IMR-90 (cell line): ENCODE measurements around the gene MIPEP. TPM values are rescaled to one million over a fixed set of nuclear protein-coding genes. Genes with fewer than 3 reads are reported as not detected.

Experiments used
- ATAC-seq: fragments of 200-7000 bp; cut with Tn5 transposase; 2 replicates; pipeline ENCODE4 v1.9.1; 2020; ENCODE audit warnings: low read depth, mild to moderate bottlenecking, moderate library complexity
- BruUV-seq: library from RNA; stranded (reverse); fragments of 400-500 nt; replicated peaks from 2 replicates; lab custom pipeline; 2021; lab: Mats Ljungman, UMichigan
- CTCF ChIA-PET: fragments of 300-600 bp; formaldehyde crosslinking; extraction: SDS; loops from one replicate; lab custom pipeline; 2021; ENCODE audit warnings: antibody characterized with exemption; lab: Yijun Ruan, JAX
- POLR2A ChIA-PET: fragments of 300-600 bp; sonication (Branson Sonifier 250); formaldehyde crosslinking; loops from one replicate; lab custom pipeline; 2022; ENCODE audit warnings: antibody characterized with exemption; ENCODE audit not compliant: unreplicated experiment; lab: Charles Lee
- DNase-seq: peaks from one replicate; pipeline ENCODE4 v3.0.0; 2013
- H2AFZ ChIP-seq: replicated peaks from 2 replicates; pipeline ENCODE3; 2013; ENCODE audit warnings: low read length, mild to moderate bottlenecking; ENCODE audit not compliant: poor library complexity
- H2AK5ac ChIP-seq: 2 replicates; pipeline ENCODE4 v1.6.1; 2013; ENCODE audit warnings: low read depth, low read length, inconsistent platforms
- H2AK9ac ChIP-seq: replicated peaks from 2 replicates; pipeline ENCODE3; 2013; ENCODE audit warnings: mild to moderate bottlenecking, low read depth, low read length, moderate library complexity; ENCODE audit not compliant: poor library complexity
- H2BK120ac ChIP-seq: 2 replicates; pipeline ENCODE4 v1.6.1; 2013; ENCODE audit warnings: low read depth, low read length, inconsistent platforms
- H2BK15ac ChIP-seq: 3 replicates; pipeline ENCODE4 v1.6.1; 2013; ENCODE audit warnings: low read depth, low read length, inconsistent platforms
- H2BK20ac ChIP-seq: 2 replicates; pipeline ENCODE4 v1.6.1; 2013; ENCODE audit warnings: low read depth, mild to moderate bottlenecking, inconsistent platforms, low read length, moderate library complexity
- H2BK5ac ChIP-seq: 2 replicates; pipeline ENCODE4 v1.6.1; 2013; ENCODE audit warnings: mild to moderate bottlenecking, low read depth, low read length, inconsistent platforms; ENCODE audit not compliant: poor library complexity, severe bottlenecking
- H3K14ac ChIP-seq: replicated peaks from 2 replicates; pipeline ENCODE4 v1.6.1; 2013; ENCODE audit warnings: low read depth, low read length, inconsistent platforms
- H3K18ac ChIP-seq: 2 replicates; pipeline ENCODE4 v1.6.1; 2013; ENCODE audit warnings: low read depth, low read length, control low read depth
- H3K23ac ChIP-seq: 2 replicates; pipeline ENCODE4 v1.6.1; 2013; ENCODE audit warnings: low read depth, low read length, inconsistent platforms
- H3K27ac ChIP-seq: 2 replicates; pipeline ENCODE4 v1.5.1; 2013; ENCODE audit warnings: mild to moderate bottlenecking, control low read depth, low read length; ENCODE audit not compliant: insufficient read depth
- H3K27me3 ChIP-seq: 2 replicates; pipeline ENCODE4 v1.6.1; 2013; ENCODE audit warnings: low read length; ENCODE audit not compliant: control insufficient read depth, insufficient read depth
- H3K36me3 ChIP-seq: 2 replicates; pipeline ENCODE4 v1.6.1; 2013; ENCODE audit warnings: low read length, mixed read lengths; ENCODE audit not compliant: control insufficient read depth, insufficient read depth
- H3K4ac ChIP-seq: 2 replicates; pipeline ENCODE4 v1.6.1; 2013; ENCODE audit warnings: low read depth, low read length, inconsistent platforms
- H3K4me1 ChIP-seq: 2 replicates; pipeline ENCODE4 v1.6.1; 2013; ENCODE audit warnings: low read length, mixed read lengths; ENCODE audit not compliant: control insufficient read depth, insufficient read depth
- H3K4me2 ChIP-seq: 2 replicates; pipeline ENCODE4 v1.6.1; 2013; ENCODE audit warnings: low read depth, mild to moderate bottlenecking, control low read depth, low read length, moderate library complexity
- H3K4me3 ChIP-seq: 2 replicates; pipeline ENCODE4 v1.5.1; 2013; ENCODE audit warnings: low read depth, mild to moderate bottlenecking, control low read depth, low read length, moderate library complexity; ENCODE audit not compliant: insufficient read depth
- H3K56ac ChIP-seq: 2 replicates; pipeline ENCODE4 v1.6.1; 2013; ENCODE audit warnings: low read length, inconsistent platforms; ENCODE audit not compliant: insufficient read depth; ENCODE audit errors: extremely low read depth
- H3K79me1 ChIP-seq, 2 experiments: 2 replicates each; pipeline ENCODE4 v1.6.1; 2013; ENCODE audit warnings: low read length in 2 of 2, inconsistent platforms in 1 of 2, low read depth in 1 of 2
- H3K9ac ChIP-seq: 2 replicates; pipeline ENCODE4 v1.6.1; 2013; ENCODE audit warnings: low read depth, low read length, control low read depth
- H3K9me1 ChIP-seq: 2 replicates; pipeline ENCODE4 v1.6.1; 2013; ENCODE audit warnings: low read length, inconsistent platforms; ENCODE audit not compliant: insufficient read depth
- H3K9me3 ChIP-seq: 2 replicates; pipeline ENCODE4 v1.6.1; 2013; ENCODE audit warnings: low read length; ENCODE audit not compliant: control insufficient read depth, insufficient read depth
- H4K20me1 ChIP-seq: 2 replicates; pipeline ENCODE4 v1.6.1; 2013; ENCODE audit warnings: low read length, inconsistent platforms; ENCODE audit not compliant: insufficient read depth
- H4K5ac ChIP-seq: 2 replicates; pipeline ENCODE4 v1.6.1; 2013; ENCODE audit warnings: mild to moderate bottlenecking, low read depth, low read length, control low read depth
- H4K8ac ChIP-seq, 2 experiments: 2 replicates each; pipeline ENCODE4 v1.6.1; 2013; ENCODE audit warnings: low read depth in 2 of 2, low read length in 2 of 2, control low read depth in 1 of 2, inconsistent platforms in 1 of 2
- H4K91ac ChIP-seq: 2 replicates; pipeline ENCODE4 v1.6.1; 2013; ENCODE audit warnings: low read depth, low read length, inconsistent platforms; ENCODE audit not compliant: insufficient read depth
- BHLHE40 ChIP-seq: fragments of 150-350 bp; IDR thresholded peaks from 2 replicates; pipeline ENCODE4 v1.6.1; 2016; ENCODE audit warnings: mild to moderate bottlenecking, low read depth, low read length
- CEBPB ChIP-seq: IDR thresholded peaks from 2 replicates; pipeline ENCODE4 v1.6.1; 2012; ENCODE audit warnings: low read depth, low read length, improper control_type of control experiment
- CHD1 ChIP-seq: IDR thresholded peaks from 2 replicates; pipeline ENCODE4 v1.6.1; 2012; ENCODE audit warnings: low read depth, low read length, improper control_type of control experiment
- ELK1 ChIP-seq: fragments of 150-350 bp; IDR thresholded peaks from 2 replicates; pipeline ENCODE4 v1.6.1; 2016; ENCODE audit warnings: low read depth, mild to moderate bottlenecking, low read length, moderate library complexity, borderline replicate concordance
- MAFK ChIP-seq: IDR thresholded peaks from 2 replicates; pipeline ENCODE4 v1.6.1; 2012; ENCODE audit warnings: low read depth, low read length, improper control_type of control experiment
- MAZ ChIP-seq: IDR thresholded peaks from 2 replicates; pipeline ENCODE4 v1.6.1; 2012; ENCODE audit warnings: low read depth, mild to moderate bottlenecking, low read length, improper control_type of control experiment, moderate library complexity, borderline replicate concordance
- MXI1 ChIP-seq: IDR thresholded peaks from 2 replicates; pipeline ENCODE4 v1.6.1; 2012; ENCODE audit warnings: low read depth, mild to moderate bottlenecking, low read length, moderate library complexity, borderline replicate concordance
- NFE2L2 ChIP-seq: fragments of 150-350 bp; IDR thresholded peaks from 2 replicates; pipeline ENCODE4 v1.6.1; 2016; ENCODE audit warnings: low read depth, mild to moderate bottlenecking, low read length
- POLR2A ChIP-seq: IDR thresholded peaks from 2 replicates; pipeline ENCODE4 v1.6.1; 2012; ENCODE audit warnings: mild to moderate bottlenecking, low read depth, low read length
- SMC3 ChIP-seq: fragments of 150-350 bp; IDR thresholded peaks from 2 replicates; pipeline ENCODE4 v1.6.1; 2016; ENCODE audit warnings: low read depth, mild to moderate bottlenecking, antibody characterized with exemption, low read length, moderate library complexity
- WGBS, 2 experiments: methylation state at CpG; one replicate each; pipeline versions ENCODE4 v1.1.5 to v1.1.7; 2013; ENCODE audit warnings: missing lambda C conversion rate in 2 of 2; ENCODE audit not compliant: insufficient read length in 1 of 2; ENCODE audit errors: extremely low coverage in 2 of 2; 5-methylcytosine and 5-hydroxymethylcytosine counted together
- dilution Hi-C: fragments of 300-500 bp; cut with HindIII; formaldehyde crosslinking; loops from one replicate; pipeline ENCODE4 v1.14.3; 2018; ENCODE audit warnings: low sequenced_read_pairs; ENCODE audit not compliant: unreplicated experiment
- in situ Hi-C: fragments of 300-500 bp; cut with MboI; formaldehyde crosslinking; loops from 3 replicates; pipeline ENCODE4 v1.14.3; 2019; ENCODE audit warnings: low sequenced_read_pairs, inconsistent platforms, mixed read lengths
- intact Hi-C: fragments of 100-400 bp; cut with micrococcal nuclease; formaldehyde crosslinking; loops from 2 replicates; pipeline ENCODE4 v1.10.0; 2022
- polyA plus RNA-seq, 3 experiments: library from polyadenylated mRNA; depleted of rRNA; stranded (reverse); fragments of >200 nt; gene quantifications; 2 replicates each; pipeline ENCODE4 v1.2.3, GENCODE V29; 2012; ENCODE audit warnings: low replicate concordance in 1 of 3
- total RNA-seq: library from RNA; depleted of rRNA; stranded (reverse); fragments of >200 nt; gene quantifications from 2 replicates; pipeline ENCODE4 v1.2.3, GENCODE V29; 2012
- TF ChIP-seq, protein P1 (sequence below): fragments of 150-350 bp; IDR thresholded peaks from 2 replicates; pipeline ENCODE4 v1.6.1; 2017; ENCODE audit warnings: mild to moderate bottlenecking, antibody characterized with exemption, low read length, low read depth
- TF ChIP-seq, protein P2 (sequence below): conservative IDR thresholded peaks from 2 replicates; pipeline ENCODE4 v1.5.1; 2012; ENCODE audit warnings: mild to moderate bottlenecking, low read depth, low read length, improper control_type of control experiment

Gene MIPEP
- total and polyA plus RNA-seq, 2 of the 4 experiments (the other 2 are of a cell fraction) = 15.0 to 21.5 TPM

GRCh38 chr13:23777575-23777870 is 111.7 kb downstream of the MIPEP start:
- intact Hi-C loops (loop anchor here (10.0 kb wide), 1 partner anchor 203 kb away; the partner anchor contains the start of gene TNFRSF19), in situ Hi-C loops (no loop called here), dilution Hi-C loops (no loop called here)
- BruUV-seq = no TSS peak
- peak overlapping the region; percentile 47; the same call in 1 of the 2 replicates for H2AK5ac ChIP-seq
- H3K27ac ChIP-seq = peak overlapping the region; percentile 94; the same call in 1 of the 2 replicates
- H3K23ac ChIP-seq = peak overlapping the region; percentile 23; the same call in 1 of the 2 replicates
- H3K56ac ChIP-seq = no peak overlapping the region
- H2BK20ac ChIP-seq = peak overlapping the region; percentile 69; the same call in 1 of the 2 replicates
- 0 out of 3 replicates have a peak overlapping the region, but pooled peaks have one; percentile 23 for H2BK15ac ChIP-seq
- H3K4ac ChIP-seq = peak overlapping the region; percentile 67; the same call in 1 of the 2 replicates
- H3K9me1 ChIP-seq = peaks cover 3% of the 10 kb centered on the region
- H3K27me3 ChIP-seq = no peaks in the 10 kb centered on the region
- no CpG with 5 or more reads among the region's 1 CpG for WGBS, 2 experiments
- H3K9me3 ChIP-seq = no peaks in the 10 kb centered on the region; the same call in 1 of the 2 replicates
- peaks cover 6% of the 10 kb centered on the region for H3K4me1 ChIP-seq
- no peaks in the 10 kb centered on the region for H4K20me1 ChIP-seq
- peak overlapping the region; percentile 49; the same call in 1 of the 2 replicates for H4K5ac ChIP-seq
- H3K14ac ChIP-seq = peak overlapping the region; percentile 81
- POLR2A ChIA-PET = interaction anchor here (0.5 kb wide), 1 partner anchor 106 kb away, joined by 3 read pairs; no protein-coding TSS in a partner anchor
- peak overlapping the region; percentile 80 for H2BK120ac ChIP-seq
- CTCF ChIA-PET = interaction anchor here (0.5 kb wide), 1 partner anchor 144 kb away, joined by 3 read pairs; no protein-coding TSS in a partner anchor
- H2AFZ ChIP-seq = no peak overlapping the region
- no peak overlapping the region for H2AK9ac ChIP-seq
- peak overlapping the region; percentile 77 for H4K91ac ChIP-seq
- H2BK5ac ChIP-seq = peak overlapping the region; percentile 85
- H3K9ac ChIP-seq = peak overlapping the region; percentile 50; the same call in 1 of the 2 replicates
- H4K8ac ChIP-seq = peak overlapping the region; percentile 8 to 73; a peak in 3 of 4 replicates
- DNase-seq = no peak
- H3K4me2 ChIP-seq = no peak overlapping the region
- no peaks in the 10 kb centered on the region for H3K79me1 ChIP-seq
- no peak for TF ChIP-seq CEBPB
- TF ChIP-seq ELK1 = no peak
- no peak for TF ChIP-seq MAFK
- TF ChIP-seq, protein P1, sequence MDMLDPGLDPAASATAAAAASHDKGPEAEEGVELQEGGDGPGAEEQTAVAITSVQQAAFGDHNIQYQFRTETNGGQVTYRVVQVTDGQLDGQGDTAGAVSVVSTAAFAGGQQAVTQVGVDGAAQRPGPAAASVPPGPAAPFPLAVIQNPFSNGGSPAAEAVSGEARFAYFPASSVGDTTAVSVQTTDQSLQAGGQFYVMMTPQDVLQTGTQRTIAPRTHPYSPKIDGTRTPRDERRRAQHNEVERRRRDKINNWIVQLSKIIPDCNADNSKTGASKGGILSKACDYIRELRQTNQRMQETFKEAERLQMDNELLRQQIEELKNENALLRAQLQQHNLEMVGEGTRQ = no peak
- no peak for TF ChIP-seq SMC3
- no peak for TF ChIP-seq POLR2A
- no peak for TF ChIP-seq BHLHE40
- TF ChIP-seq MXI1 = no peak
- TF ChIP-seq, protein P2, sequence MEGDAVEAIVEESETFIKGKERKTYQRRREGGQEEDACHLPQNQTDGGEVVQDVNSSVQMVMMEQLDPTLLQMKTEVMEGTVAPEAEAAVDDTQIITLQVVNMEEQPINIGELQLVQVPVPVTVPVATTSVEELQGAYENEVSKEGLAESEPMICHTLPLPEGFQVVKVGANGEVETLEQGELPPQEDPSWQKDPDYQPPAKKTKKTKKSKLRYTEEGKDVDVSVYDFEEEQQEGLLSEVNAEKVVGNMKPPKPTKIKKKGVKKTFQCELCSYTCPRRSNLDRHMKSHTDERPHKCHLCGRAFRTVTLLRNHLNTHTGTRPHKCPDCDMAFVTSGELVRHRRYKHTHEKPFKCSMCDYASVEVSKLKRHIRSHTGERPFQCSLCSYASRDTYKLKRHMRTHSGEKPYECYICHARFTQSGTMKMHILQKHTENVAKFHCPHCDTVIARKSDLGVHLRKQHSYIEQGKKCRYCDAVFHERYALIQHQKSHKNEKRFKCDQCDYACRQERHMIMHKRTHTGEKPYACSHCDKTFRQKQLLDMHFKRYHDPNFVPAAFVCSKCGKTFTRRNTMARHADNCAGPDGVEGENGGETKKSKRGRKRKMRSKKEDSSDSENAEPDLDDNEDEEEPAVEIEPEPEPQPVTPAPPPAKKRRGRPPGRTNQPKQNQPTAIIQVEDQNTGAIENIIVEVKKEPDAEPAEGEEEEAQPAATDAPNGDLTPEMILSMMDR = no peak
- no peak for TF ChIP-seq MAZ
- TF ChIP-seq CHD1 = no peak
- TF ChIP-seq NFE2L2 = no peak
- H3K4me3 ChIP-seq = no peak overlapping the region
- no peaks in the 10 kb centered on the region for H3K36me3 ChIP-seq
- peak overlapping the region; percentile 83 for H3K18ac ChIP-seq
- peak; percentile 33 for ATAC-seq
